Measurements from ENCODE around the gene TMC1. TPM values are rescaled to one million over a fixed set of nuclear protein-coding genes. Genes with fewer than 3 reads are reported as not detected.
A peak's percentile ranks its signal among the peaks of the same experiment; 100 is the strongest.

The TMC1 gene
- total and polyA plus RNA-seq, 10 of the 15 experiments (the other 5 are each of a cell fraction or from before 2014, with no cell fraction given), result 0.06 to 0.94 (median 0.40) TPM; not detected in 1

GRCh38 chr9:72691671-72692070 is 170.3 kb downstream of the TMC1 start (continued):
- TF ChIP-seq ZBTB4 (CRISPR knock-in tag; IDR thresholded peaks at IDR 0.05) (no peak), CUX1 (IDR thresholded peaks at IDR 0.05; ENCODE audit: insufficient replicate concordance, low read depth, low read length) (no peak)

GRCh38 chr9:72695365-72695764 is 174.0 kb downstream of the TMC1 start:
- no peaks in the 10 kb centered on the region for H3K4me1 ChIP-seq (ENCODE audit: control insufficient read depth, insufficient read depth, low read length)
- no peak overlapping the region for H2AFZ ChIP-seq (ENCODE audit: control insufficient read depth, low read depth, low read length)
- H3K4me3 ChIP-seq, result no peak overlapping the region
- no peaks in the 10 kb centered on the region for H3K36me3 ChIP-seq (ENCODE audit: control insufficient read depth in 2 of 2, insufficient read depth in 2 of 2, low read length in 1 of 2)
- BruUV-seq (replicated peaks), result no TSS peak
- no peaks in the 10 kb centered on the region for H3K79me2 ChIP-seq (ENCODE audit: control insufficient read depth, insufficient read depth, low read length)
- H4K20me1 ChIP-seq (ENCODE audit: control insufficient read depth, insufficient read depth), result no peaks in the 10 kb centered on the region
- TF ChIP-seq RELB (IDR thresholded peaks at IDR 0.05; ENCODE audit: low read depth), result no peak
- no peak for TF ChIP-seq E2F4 (IDR thresholded peaks at IDR 0.05; ENCODE audit: low read depth, low read length)
- TF ChIP-seq SPI1 (IDR thresholded peaks at IDR 0.05; ENCODE audit: borderline replicate concordance, insufficient read depth, low read depth, low read length), result no peak
- no peak for TF ChIP-seq YY1 (IDR thresholded peaks at IDR 0.05; ENCODE audit: low read depth, low read length)
- no peak for TF ChIP-seq ZNF384 (IDR thresholded peaks at IDR 0.05; ENCODE audit: borderline replicate concordance, low read depth, low read length)
- no peak for TF ChIP-seq IKZF2 (IDR thresholded peaks at IDR 0.05)
- no peak for TF ChIP-seq ZZZ3 (IDR thresholded peaks at IDR 0.05; ENCODE audit: control insufficient read depth, insufficient read length, low read depth)
- no peak for TF ChIP-seq MAX (IDR thresholded peaks at IDR 0.05; ENCODE audit: low read depth, low read length)
- H3K27ac ChIP-seq (ENCODE audit: control insufficient read depth, insufficient read depth), result no peak overlapping the region
- intact Hi-C loops (cut with micrococcal nuclease; ENCODE audit: unreplicated experiment) (loop anchor here (5.0 kb wide), 1 partner anchor 42 kb away; no protein-coding TSS in a partner anchor), in situ Hi-C loops (cut with MboI) (no loop called here)
- ATAC-seq, result no peak
- no peak for DNase-seq (ENCODE audit: low read depth, low spot score)
- RAD21 ChIA-PET (ENCODE audit: unreplicated experiment), result interaction anchor here (1.0 to 1.2 kb wide), 2 partner anchors 9 to 414 kb away, joined by 3 read pairs; no protein-coding TSS in a partner anchor
- POLR2A ChIA-PET, result no interaction called here
- H3K9me3 ChIP-seq (replicated peaks; ENCODE audit: control insufficient read depth, insufficient read depth, low read length), result no peaks in the 10 kb centered on the region
- SMC1A ChIA-PET (ENCODE audit: uncharacterized antibody, unreplicated experiment), result interaction anchor here (1.2 kb wide), 1 partner anchor 9 kb away, joined by 4 read pairs; no protein-coding TSS in a partner anchor
- peak; percentile 18 for FAIRE-seq
- 41% methylated on average over 3 of the region's 3 CpGs for WGBS (ENCODE audit: insufficient coverage, insufficient replicate concordance, low lambda C conversion rate, missing lambda C conversion rate)
- no peak overlapping the region for H3K9ac ChIP-seq (ENCODE audit: control insufficient read depth, insufficient read depth, low read length)
- CTCF ChIA-PET, result interaction anchor here (1.1 kb wide), 1 partner anchor 365 kb away, joined by 3 read pairs; no protein-coding TSS in a partner anchor
- no peak overlapping the region for H3K4me2 ChIP-seq (ENCODE audit: control insufficient read depth, insufficient read depth)
- H3K27me3 ChIP-seq (replicated peaks in 1 of 2; ENCODE audit: control insufficient read depth in 2 of 2, insufficient read depth in 2 of 2, low read length in 1 of 2), result no peaks in the 10 kb centered on the region

All from GM12878 (cell line).